ENCODE results near the gene SGCD.

SGCD gene

DNA sequence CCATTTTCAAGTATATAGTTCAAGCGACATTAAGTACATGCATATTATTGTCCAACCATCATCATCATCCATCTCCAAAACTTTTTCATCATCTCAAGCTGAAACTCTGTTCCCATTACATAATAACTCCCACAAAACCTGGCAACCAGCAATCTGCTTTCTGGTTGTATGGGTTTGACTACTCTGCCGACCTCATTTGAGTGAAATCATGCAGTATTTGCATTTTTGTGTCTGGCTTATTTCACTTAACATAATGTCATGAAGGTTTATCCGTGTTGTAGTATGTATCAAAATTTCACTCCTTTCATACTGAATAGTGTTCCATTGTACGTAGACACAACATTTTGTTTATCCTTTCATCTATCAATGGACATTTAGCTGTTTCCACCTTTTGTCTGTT is 74.8 kb downstream of the SGCD start:
- H3K4me3 Mint-ChIP-seq: peak overlapping the region; percentile 5
- no peaks in the 10 kb centered on the region for H3K36me3 Mint-ChIP-seq (ENCODE audit: low read depth)

GRCh38 chr5:156402387-156402921 is 75.5 kb downstream of the SGCD start:
- Mint-ChIP-seq H3K27me3 (peaks cover 9% of the 10 kb centered on the region), H3K9me3 (no peaks in the 10 kb centered on the region), H3K4me1 (ENCODE audit: low read depth) (peaks cover 14% of the 10 kb centered on the region), H3K27ac (peak overlapping the region; percentile 18), H3K4me3 (peak overlapping the region; percentile 5), H3K36me3 (ENCODE audit: low read depth) (no peaks in the 10 kb centered on the region)
- DNase-seq: peak; percentile 33

More for the DNA sequence above, 74.8 kb downstream of the SGCD start:
- Mint-ChIP-seq H3K9me3 (no peaks in the 10 kb centered on the region), H3K27ac (no peak overlapping the region), H3K4me1 (ENCODE audit: low read depth) (peaks cover 14% of the 10 kb centered on the region), H3K27me3 (peaks cover 6% of the 10 kb centered on the region)
- DNase-seq: no peak

- no peaks in the 10 kb centered on the region for H3K9me3 Mint-ChIP-seq
- no peak overlapping the region for H3K4me3 Mint-ChIP-seq
- peaks cover 14% of the 10 kb centered on the region for H3K4me1 Mint-ChIP-seq (ENCODE audit: low read depth)
- no peaks in the 10 kb centered on the region for H3K36me3 Mint-ChIP-seq (ENCODE audit: low read depth)
- DNase-seq: no peak
- H3K27ac Mint-ChIP-seq: no peak overlapping the region
- H3K27me3 Mint-ChIP-seq: peaks cover 21% of the 10 kb centered on the region
These were observed 79.0 kb downstream of the SGCD start for GRCh38 chr5:156405988-156406387.

DNA sequence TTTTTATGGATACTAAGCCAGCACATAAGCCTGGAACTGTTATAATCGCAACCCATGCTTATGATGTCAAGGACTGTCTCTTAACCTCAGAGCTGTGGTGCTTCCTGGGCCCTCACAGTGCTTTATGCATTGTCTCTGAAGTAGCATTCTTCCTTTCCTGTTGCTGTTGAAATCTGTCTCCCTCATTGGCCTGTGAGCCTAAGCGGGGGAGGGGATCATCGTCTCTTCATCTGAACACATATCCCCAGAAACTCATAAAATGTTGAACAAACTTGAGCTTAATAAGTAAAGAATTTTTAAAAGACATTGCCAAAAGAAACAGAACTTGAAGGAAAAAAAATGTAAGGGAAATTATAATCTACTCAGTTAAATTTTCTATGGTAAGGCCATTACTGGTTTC is 80.3 kb downstream of the SGCD start:
- Mint-ChIP-seq H3K9me3 (no peaks in the 10 kb centered on the region), H3K4me1 (ENCODE audit: low read depth) (peaks cover 8% of the 10 kb centered on the region), H3K27ac (no peak overlapping the region), H3K36me3 (ENCODE audit: low read depth) (no peaks in the 10 kb centered on the region), H3K4me3 (no peak overlapping the region), H3K27me3 (peaks cover 24% of the 10 kb centered on the region)
- no peak for DNase-seq

- Mint-ChIP-seq H3K4me3 (no peak overlapping the region), H3K27me3 (peaks cover 26% of the 10 kb centered on the region), H3K4me1 (ENCODE audit: low read depth) (no peaks in the 10 kb centered on the region), H3K36me3 (ENCODE audit: low read depth) (no peaks in the 10 kb centered on the region), H3K9me3 (no peaks in the 10 kb centered on the region), H3K27ac (no peak overlapping the region)
- no peak for DNase-seq
These were observed 82.9 kb downstream of the SGCD start for GRCh38 chr5:156409834-156410233.

DNA sequence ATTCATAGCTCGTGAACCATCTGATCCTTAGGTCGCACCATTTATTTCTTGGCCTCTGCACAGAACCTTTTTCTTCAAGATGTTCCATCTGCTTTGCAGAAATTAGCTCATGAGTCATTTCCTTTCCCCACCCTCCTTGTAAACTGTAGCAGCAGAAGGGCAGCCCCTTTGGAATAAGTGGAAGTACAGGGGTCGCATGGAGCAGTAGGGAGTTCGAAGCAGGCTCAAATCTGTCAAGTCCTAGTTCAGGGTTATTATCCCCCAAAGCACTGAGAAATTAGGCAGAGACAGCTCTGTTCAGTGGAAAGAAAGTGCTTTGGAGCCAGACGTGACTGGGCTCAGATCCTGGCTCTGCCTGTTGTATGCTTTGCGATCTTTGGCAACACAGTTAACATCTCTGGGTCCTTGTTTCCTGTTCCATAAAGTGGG is 84.2 kb downstream of the SGCD start:
- Mint-ChIP-seq H3K9me3 (no peaks in the 10 kb centered on the region), H3K36me3 (ENCODE audit: low read depth) (no peaks in the 10 kb centered on the region), H3K4me1 (ENCODE audit: low read depth) (no peaks in the 10 kb centered on the region), H3K27ac (no peak overlapping the region), H3K27me3 (peaks cover 37% of the 10 kb centered on the region), H3K4me3 (no peak overlapping the region)
- DNase-seq: no peak

DNA sequence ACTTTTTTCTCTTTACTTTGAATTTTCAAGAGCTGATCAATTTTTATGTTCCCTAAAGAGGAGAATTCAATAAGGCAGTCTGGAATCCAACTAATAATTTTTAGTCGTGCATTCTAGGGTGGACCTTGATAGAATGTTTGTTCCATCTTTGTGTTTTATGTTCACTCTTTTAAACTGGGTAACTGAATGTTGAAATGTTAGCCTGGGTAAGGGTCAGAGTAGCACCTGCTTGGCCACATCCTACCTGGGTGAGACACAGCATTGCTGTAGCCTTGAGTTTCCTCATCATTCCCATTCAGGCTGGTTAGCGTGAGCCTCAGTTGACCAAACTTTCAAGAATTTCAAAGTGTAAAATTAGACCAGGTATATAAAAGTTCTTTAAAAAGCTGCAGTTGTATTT is 85.0 kb downstream of the SGCD start:
- Mint-ChIP-seq H3K9me3 (no peaks in the 10 kb centered on the region), H3K27me3 (peaks cover 37% of the 10 kb centered on the region), H3K36me3 (ENCODE audit: low read depth) (no peaks in the 10 kb centered on the region), H3K27ac (no peak overlapping the region), H3K4me3 (no peak overlapping the region), H3K4me1 (ENCODE audit: low read depth) (no peaks in the 10 kb centered on the region)
- DNase-seq: no peak

- Mint-ChIP-seq H3K4me1 (ENCODE audit: low read depth) (no peaks in the 10 kb centered on the region), H3K4me3 (no peak overlapping the region), H3K9me3 (no peaks in the 10 kb centered on the region), H3K27me3 (peaks cover 32% of the 10 kb centered on the region), H3K27ac (no peak overlapping the region), H3K36me3 (ENCODE audit: low read depth) (no peaks in the 10 kb centered on the region)
- no peak for DNase-seq
These were observed 87.4 kb downstream of the SGCD start for GRCh38 chr5:156414391-156414790.

GRCh38 chr5:156419661-156420060 is 92.7 kb downstream of the SGCD start:
- Mint-ChIP-seq H3K9me3 (no peaks in the 10 kb centered on the region), H3K36me3 (ENCODE audit: low read depth) (no peaks in the 10 kb centered on the region), H3K27me3 (peaks cover 15% of the 10 kb centered on the region), H3K4me3 (no peak overlapping the region), H3K4me1 (ENCODE audit: low read depth) (no peaks in the 10 kb centered on the region), H3K27ac (no peak overlapping the region)
- DNase-seq: no peak

DNA sequence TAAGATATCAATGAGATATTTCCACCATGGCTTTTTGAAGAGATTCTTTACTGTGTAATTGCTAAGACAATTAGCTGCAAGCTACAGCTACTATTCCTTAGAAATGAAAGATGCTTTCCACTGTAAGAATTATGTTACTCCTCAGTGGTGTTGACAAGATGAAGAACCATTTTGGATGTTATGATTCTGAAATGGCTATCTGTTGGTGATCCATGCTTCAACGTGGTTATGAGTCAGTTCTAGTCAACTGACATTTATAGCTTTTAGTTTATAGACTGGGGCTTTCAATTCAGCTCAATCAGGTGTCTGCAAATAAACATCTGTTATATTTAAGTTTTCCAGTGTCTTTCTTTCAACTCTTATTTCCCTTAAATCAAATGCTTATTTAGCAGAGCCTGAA is 93.7 kb downstream of the SGCD start:
- no peak overlapping the region for H3K4me3 Mint-ChIP-seq
- H3K4me1 Mint-ChIP-seq (ENCODE audit: low read depth): no peaks in the 10 kb centered on the region
- H3K27ac Mint-ChIP-seq: no peak overlapping the region
- H3K27me3 Mint-ChIP-seq: peaks cover 7% of the 10 kb centered on the region
- DNase-seq: no peak
- H3K36me3 Mint-ChIP-seq (ENCODE audit: low read depth): no peaks in the 10 kb centered on the region
- no peaks in the 10 kb centered on the region for H3K9me3 Mint-ChIP-seq

DNA sequence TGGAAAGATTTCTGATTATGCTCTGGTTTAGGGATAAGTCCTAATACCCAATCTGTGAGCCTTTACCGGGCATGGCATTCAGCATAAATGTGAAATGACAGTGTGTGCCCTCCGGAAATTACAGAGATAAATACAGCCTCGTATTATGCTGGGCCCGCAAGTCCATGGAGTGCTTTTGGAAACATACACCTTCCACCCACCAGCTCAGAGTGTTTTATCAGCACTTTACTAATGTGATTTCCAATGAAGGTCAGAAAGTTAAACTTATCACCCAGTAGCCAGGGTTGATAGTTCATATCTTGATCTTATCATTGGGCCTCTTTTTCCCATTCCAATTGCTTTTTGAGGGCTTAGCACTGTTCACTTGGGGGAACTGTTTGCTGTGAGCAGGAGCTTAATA is 94.8 kb downstream of the SGCD start:
- H3K36me3 Mint-ChIP-seq (ENCODE audit: low read depth): no peaks in the 10 kb centered on the region
- no peaks in the 10 kb centered on the region for H3K9me3 Mint-ChIP-seq
- no peaks in the 10 kb centered on the region for H3K4me1 Mint-ChIP-seq (ENCODE audit: low read depth)
- DNase-seq: no peak
- H3K4me3 Mint-ChIP-seq: no peak overlapping the region
- peaks cover 3% of the 10 kb centered on the region for H3K27me3 Mint-ChIP-seq
- no peak overlapping the region for H3K27ac Mint-ChIP-seq

DNA sequence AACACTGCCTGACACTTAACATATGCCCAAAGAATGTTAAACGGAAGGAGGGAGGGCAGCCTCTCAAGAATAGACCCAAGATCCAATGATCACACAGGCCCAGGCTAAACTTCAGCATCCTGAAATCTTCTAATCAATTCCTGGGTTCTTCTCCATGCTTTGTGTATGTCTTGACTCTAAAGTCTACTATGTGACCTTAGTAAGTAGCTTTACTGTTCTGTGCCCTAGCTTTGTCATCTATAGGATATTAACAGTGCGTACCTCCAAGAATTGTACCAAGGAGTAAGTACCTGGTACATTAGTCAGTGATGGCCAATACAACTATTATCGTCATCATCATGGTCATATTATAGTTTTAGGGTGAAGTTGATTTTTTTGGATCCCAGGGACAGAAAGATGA is 96.6 kb downstream of the SGCD start:
- H3K36me3 Mint-ChIP-seq (ENCODE audit: low read depth): no peaks in the 10 kb centered on the region
- no peak for DNase-seq
- H3K9me3 Mint-ChIP-seq: no peaks in the 10 kb centered on the region
- H3K4me3 Mint-ChIP-seq: no peak overlapping the region
- no peaks in the 10 kb centered on the region for H3K27me3 Mint-ChIP-seq
- no peak overlapping the region for H3K27ac Mint-ChIP-seq
- no peaks in the 10 kb centered on the region for H3K4me1 Mint-ChIP-seq (ENCODE audit: low read depth)

DNA sequence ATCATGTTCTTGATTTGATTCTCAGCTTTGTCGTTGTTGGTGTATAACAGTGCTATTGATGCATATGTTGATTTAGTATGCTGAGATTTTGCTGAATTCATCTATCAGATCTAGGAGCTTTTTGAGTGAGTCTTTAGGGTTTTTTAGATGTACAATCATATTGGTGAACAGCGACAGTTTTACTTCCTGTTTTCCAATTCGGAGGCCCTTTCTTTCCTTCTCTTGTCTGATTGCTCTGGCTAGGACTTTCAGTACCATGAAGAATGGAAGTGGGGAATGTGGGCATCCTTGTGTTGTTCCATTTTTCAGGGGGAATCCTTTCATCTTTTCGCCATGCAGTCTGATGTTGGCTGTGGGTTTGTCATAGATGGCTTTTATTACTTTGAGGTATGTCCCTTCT is 100.4 kb downstream of the SGCD start:
- no peak overlapping the region for H3K27ac Mint-ChIP-seq
- no peaks in the 10 kb centered on the region for H3K9me3 Mint-ChIP-seq
- H3K4me1 Mint-ChIP-seq (ENCODE audit: low read depth): no peaks in the 10 kb centered on the region
- H3K4me3 Mint-ChIP-seq: no peak overlapping the region
- H3K36me3 Mint-ChIP-seq (ENCODE audit: low read depth): no peaks in the 10 kb centered on the region
- peaks cover 14% of the 10 kb centered on the region for H3K27me3 Mint-ChIP-seq
- no peak for DNase-seq

DNA sequence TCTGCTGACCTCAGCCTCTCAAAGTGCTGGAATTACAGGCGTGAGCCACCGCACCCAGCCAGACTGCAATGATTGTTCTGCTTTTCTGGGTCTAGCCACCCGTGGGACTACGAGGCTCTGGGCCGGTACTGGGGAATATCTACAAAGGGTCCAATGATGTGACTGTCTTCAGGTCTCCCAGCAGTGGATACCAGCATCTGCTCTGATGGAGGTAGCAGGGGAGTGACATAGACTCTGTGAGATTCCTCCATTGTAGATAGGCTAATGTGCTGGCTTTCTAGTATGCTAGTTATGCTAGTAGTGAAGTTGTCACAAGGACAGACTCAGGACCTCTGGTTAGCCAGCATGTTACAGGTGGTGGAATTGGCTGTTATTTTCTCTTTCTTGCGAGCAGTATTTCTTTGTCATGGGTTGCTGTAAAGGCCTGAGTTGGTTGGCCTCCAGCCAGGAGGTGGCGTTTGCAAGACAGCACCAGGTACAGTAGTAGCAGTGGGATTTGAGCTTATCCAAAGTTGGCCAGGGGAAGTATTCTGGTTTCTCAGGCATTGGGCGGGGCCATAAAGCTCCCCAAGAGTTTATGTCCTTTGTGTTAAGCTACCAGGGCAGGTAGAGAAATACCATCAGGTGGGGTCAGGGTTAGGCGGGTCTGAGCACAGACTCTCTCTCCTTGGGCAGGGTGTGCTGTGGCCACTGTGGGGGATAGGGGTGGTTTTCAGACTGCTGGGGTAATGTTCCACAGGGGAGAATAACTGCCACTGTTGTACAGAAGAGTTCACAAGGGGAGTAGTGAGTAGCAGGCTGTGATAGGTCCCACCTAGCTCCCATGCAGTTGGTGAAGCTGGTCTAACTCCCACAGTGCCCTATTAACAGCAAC is 105.2 kb downstream of the SGCD start:
- Mint-ChIP-seq H3K4me3 (no peak overlapping the region), H3K9me3 (no peaks in the 10 kb centered on the region), H3K36me3 (ENCODE audit: low read depth) (no peaks in the 10 kb centered on the region), H3K27ac (no peak overlapping the region), H3K27me3 (peaks cover 28% of the 10 kb centered on the region), H3K4me1 (ENCODE audit: low read depth) (no peaks in the 10 kb centered on the region)
- DNase-seq: no peak

- Mint-ChIP-seq H3K27ac (no peak overlapping the region), H3K36me3 (ENCODE audit: low read depth) (no peaks in the 10 kb centered on the region), H3K27me3 (peaks cover 28% of the 10 kb centered on the region), H3K4me1 (ENCODE audit: low read depth) (no peaks in the 10 kb centered on the region), H3K4me3 (no peak overlapping the region), H3K9me3 (no peaks in the 10 kb centered on the region)
- DNase-seq: no peak
These were observed 105.8 kb downstream of the SGCD start for GRCh38 chr5:156432830-156433105.
